SU-DHL-6 (cell line): ENCODE results near the gene LAMA3.

ENCODE experiments used
- H2AFZ ChIP-seq: fragments of 200-600 bp; sonication (generic); 2 replicates; pipeline ENCODE4 v1.6.1; 2014; ENCODE audit warnings: low read depth, mild to moderate bottlenecking, moderate library complexity, mixed read lengths, antibody characterized with exemption, low read length; ENCODE audit not compliant: severe bottlenecking
- H3F3A ChIP-seq: fragments of 200-600 bp; shearing (Covaris generic); 2 replicates; pipeline ENCODE4 v1.6.0; 2016; ENCODE audit warnings: antibody characterized with exemption, mild to moderate bottlenecking; ENCODE audit not compliant: insufficient read depth
- H3K27ac ChIP-seq: fragments of 200-600 bp; sonication (generic); 2 replicates; pipeline ENCODE4 v1.5.1; 2016; ENCODE audit warnings: low read depth, mild to moderate bottlenecking, low read length, moderate library complexity, mixed read lengths
- H3K27me3 ChIP-seq: fragments of 200-600 bp; sonication (generic), shearing (Covaris generic); 2 replicates; pipeline ENCODE4 v1.6.0; 2014; ENCODE audit warnings: mild to moderate bottlenecking, low read length
- H3K36me3 ChIP-seq: fragments of 200-600 bp; sonication (generic); 2 replicates; pipeline ENCODE4 v1.6.1; 2014; ENCODE audit warnings: mild to moderate bottlenecking, low read length, mixed read lengths
- H3K4me2 ChIP-seq: fragments of 300-600, 200-600 bp; shearing (Covaris generic), sonication (generic); 2 replicates; pipeline ENCODE4 v1.6.0; 2014; ENCODE audit warnings: low read length, low read depth, mild to moderate bottlenecking; ENCODE audit not compliant: poor library complexity, severe bottlenecking
- H3K4me3 ChIP-seq: fragments of 200-600 bp; sonication (generic); 2 replicates; pipeline ENCODE4 v1.5.1; 2014; ENCODE audit warnings: antibody characterized with exemption, low read length, mild to moderate bottlenecking, mixed read lengths; ENCODE audit not compliant: insufficient read depth, poor library complexity, severe bottlenecking
- H3K79me2 ChIP-seq: fragments of 200-600 bp; sonication (generic); 2 replicates; pipeline ENCODE4 v1.6.1; 2014; ENCODE audit warnings: mild to moderate bottlenecking, low read length, moderate library complexity; ENCODE audit not compliant: insufficient read depth
- H3K9ac ChIP-seq: fragments of 200-600 bp; sonication (generic); 2 replicates; pipeline ENCODE4 v1.7.0; 2014; ENCODE audit warnings: mild to moderate bottlenecking, low read length
- H3K9me2 ChIP-seq: fragments of 200-600 bp; sonication (generic); replicated peaks from 2 replicates; pipeline ENCODE4 v1.6.1; 2014; ENCODE audit warnings: low read length; ENCODE audit not compliant: insufficient read depth
- H3K9me3 ChIP-seq: fragments of 200-600 bp; sonication (generic); 2 replicates; pipeline ENCODE4 v1.6.1; 2014; ENCODE audit warnings: low read length, mixed read lengths; ENCODE audit not compliant: insufficient read depth
- H4K20me1 ChIP-seq: fragments of 200-600 bp; sonication (generic); 2 replicates; pipeline ENCODE4 v1.6.1; 2014; ENCODE audit warnings: low read depth, mild to moderate bottlenecking, antibody characterized with exemption, low read length, moderate library complexity, mixed read lengths
- CTCF ChIP-seq: fragments of 200-600 bp; sonication (generic); IDR thresholded peaks from one replicate; pipeline ENCODE4 v1.5.1; 2017; ENCODE audit warnings: antibody characterized with exemption, mild to moderate bottlenecking, low read length, moderate library complexity; ENCODE audit not compliant: insufficient read depth, poor library complexity, severe bottlenecking
- EZH2phosphoT487 ChIP-seq: fragments of 200-600 bp; sonication (generic), shearing (Covaris generic); conservative IDR thresholded peaks from 2 replicates; pipeline ENCODE4 v1.6.1; 2018; ENCODE audit warnings: mild to moderate bottlenecking, antibody characterized with exemption, low read length, moderate library complexity, mixed read lengths

Gene LAMA3

GRCh38 chr18:23826850-23827620, 137.8 kb downstream of the LAMA3 start:
- H3K9me2 ChIP-seq, result no peaks in the 10 kb centered on the region
- no peaks in the 10 kb centered on the region for H4K20me1 ChIP-seq
- H3K9me3 ChIP-seq, result no peaks in the 10 kb centered on the region
- no peaks in the 10 kb centered on the region for H3K27me3 ChIP-seq
- H3K9ac ChIP-seq, result no peak overlapping the region
- H3K79me2 ChIP-seq, result no peaks in the 10 kb centered on the region
- H3K27ac ChIP-seq, result no peak overlapping the region
- no peak overlapping the region for H3K4me3 ChIP-seq
- no peak overlapping the region for H2AFZ ChIP-seq
- H3K4me2 ChIP-seq, result no peak overlapping the region
- no peaks in the 10 kb centered on the region for H3K36me3 ChIP-seq
- TF ChIP-seq CTCF (no peak), EZH2phosphoT487 (no peak)
- H3F3A ChIP-seq, result no peaks in the 10 kb centered on the region

- H3K4me3 ChIP-seq, result no peak overlapping the region
- no peaks in the 10 kb centered on the region for H3K79me2 ChIP-seq
- H3F3A ChIP-seq, result no peaks in the 10 kb centered on the region
- no peaks in the 10 kb centered on the region for H3K9me3 ChIP-seq
- H3K9me2 ChIP-seq, result no peaks in the 10 kb centered on the region
- no peaks in the 10 kb centered on the region for H3K36me3 ChIP-seq
- no peak overlapping the region for H3K9ac ChIP-seq
- no peaks in the 10 kb centered on the region for H4K20me1 ChIP-seq
- TF ChIP-seq CTCF, result no peak
- no peak for TF ChIP-seq EZH2phosphoT487
- H3K4me2 ChIP-seq, result no peak overlapping the region
- no peak overlapping the region for H3K27ac ChIP-seq
- no peak overlapping the region for H2AFZ ChIP-seq
- no peaks in the 10 kb centered on the region for H3K27me3 ChIP-seq
Observed at GRCh38 chr18:23827681-23828080, 138.4 kb downstream of the LAMA3 start.

- H3K9ac ChIP-seq, result no peak overlapping the region
- no peak for TF ChIP-seq CTCF
- TF ChIP-seq EZH2phosphoT487, result no peak
- H3K36me3 ChIP-seq, result no peaks in the 10 kb centered on the region
- H3F3A ChIP-seq, result no peaks in the 10 kb centered on the region
- H3K27ac ChIP-seq, result no peak overlapping the region
- no peaks in the 10 kb centered on the region for H3K79me2 ChIP-seq
- H3K9me3 ChIP-seq, result no peaks in the 10 kb centered on the region
- no peaks in the 10 kb centered on the region for H4K20me1 ChIP-seq
- no peaks in the 10 kb centered on the region for H3K27me3 ChIP-seq
- no peaks in the 10 kb centered on the region for H3K9me2 ChIP-seq
- no peak overlapping the region for H3K4me2 ChIP-seq
- no peak overlapping the region for H2AFZ ChIP-seq
- H3K4me3 ChIP-seq, result no peak overlapping the region
Observed at GRCh38 chr18:23828426-23828825, 139.2 kb downstream of the LAMA3 start.
